H1 (cell line): Measurements from ENCODE around the gene INIP.

Experiments
- BRCA1 ChIP-seq: IDR thresholded peaks from 2 replicates; pipeline ENCODE4 v1.6.1; 2012; ENCODE audit warnings: low read depth, low read length, improper control_type of control experiment
- EZH2 ChIP-seq: fragments of 200-600 bp; sonication (generic); IDR thresholded peaks from 2 replicates; pipeline ENCODE4 v1.7.1; 2012; ENCODE audit warnings: low read depth, mild to moderate bottlenecking, moderate library complexity, low read length, inconsistent platforms; ENCODE audit not compliant: severe bottlenecking
- JUN ChIP-seq: IDR thresholded peaks from 2 replicates; pipeline ENCODE4 v1.6.1; 2011; ENCODE audit warnings: low read depth, mild to moderate bottlenecking, improper control_type of control experiment, low read length
- JUND ChIP-seq: IDR thresholded peaks from 2 replicates; pipeline ENCODE4 v1.6.1; 2011; ENCODE audit warnings: mild to moderate bottlenecking, improper control_type of control experiment, low read length
- KDM5A ChIP-seq: fragments of 200-600 bp; IDR thresholded peaks from 2 replicates; pipeline ENCODE4 v1.7.1; 2012; ENCODE audit warnings: mild to moderate bottlenecking, low read length, inconsistent platforms, mixed read lengths
- SUZ12 ChIP-seq: fragments of 200-600 bp; sonication (generic); IDR thresholded peaks from 2 replicates; pipeline ENCODE4 v1.6.1; 2012; ENCODE audit warnings: mild to moderate bottlenecking, inconsistent platforms, low read length, moderate library complexity, mixed read lengths
- ZNF274 ChIP-seq: IDR thresholded peaks from 2 replicates; pipeline ENCODE4 v1.7.0; 2012; ENCODE audit warnings: low read length, borderline replicate concordance; ENCODE audit errors: extremely low read depth
- TF ChIP-seq, protein P1 (sequence below), 3 experiments: IDR thresholded peaks; 1 replicate in 2 of 3; 2 replicates in 1 of 3; pipeline versions ENCODE4 v1.5.1 to v1.6.1; 2011; ENCODE audit warnings: low read length in 3 of 3, mild to moderate bottlenecking in 3 of 3, inconsistent platforms in 2 of 3, low read depth in 1 of 3, moderate library complexity in 1 of 3; ENCODE audit not compliant: insufficient read depth in 1 of 3; ENCODE audit errors: control extremely low read depth in 1 of 3

- TF ChIP-seq SUZ12: no peak
- TF ChIP-seq, protein P1, sequence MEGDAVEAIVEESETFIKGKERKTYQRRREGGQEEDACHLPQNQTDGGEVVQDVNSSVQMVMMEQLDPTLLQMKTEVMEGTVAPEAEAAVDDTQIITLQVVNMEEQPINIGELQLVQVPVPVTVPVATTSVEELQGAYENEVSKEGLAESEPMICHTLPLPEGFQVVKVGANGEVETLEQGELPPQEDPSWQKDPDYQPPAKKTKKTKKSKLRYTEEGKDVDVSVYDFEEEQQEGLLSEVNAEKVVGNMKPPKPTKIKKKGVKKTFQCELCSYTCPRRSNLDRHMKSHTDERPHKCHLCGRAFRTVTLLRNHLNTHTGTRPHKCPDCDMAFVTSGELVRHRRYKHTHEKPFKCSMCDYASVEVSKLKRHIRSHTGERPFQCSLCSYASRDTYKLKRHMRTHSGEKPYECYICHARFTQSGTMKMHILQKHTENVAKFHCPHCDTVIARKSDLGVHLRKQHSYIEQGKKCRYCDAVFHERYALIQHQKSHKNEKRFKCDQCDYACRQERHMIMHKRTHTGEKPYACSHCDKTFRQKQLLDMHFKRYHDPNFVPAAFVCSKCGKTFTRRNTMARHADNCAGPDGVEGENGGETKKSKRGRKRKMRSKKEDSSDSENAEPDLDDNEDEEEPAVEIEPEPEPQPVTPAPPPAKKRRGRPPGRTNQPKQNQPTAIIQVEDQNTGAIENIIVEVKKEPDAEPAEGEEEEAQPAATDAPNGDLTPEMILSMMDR (IDR thresholded peaks at IDR 0.05; ENCODE audit: control extremely low read depth in 1 of 3, insufficient read depth in 1 of 3, low read depth in 1 of 3, low read length in 3 of 3): no peak
- TF ChIP-seq JUND: no peak
- no peak for TF ChIP-seq EZH2
- TF ChIP-seq BRCA1: no peak
- no peak for TF ChIP-seq JUN
- no peak for TF ChIP-seq KDM5A
- no peak for TF ChIP-seq ZNF274
Observed at GRCh38 chr9:112757282-112757883, 39.5 kb upstream of the INIP start.
